MM.1S (cell line): Measurements from ENCODE around the gene RHEB.

Source experiments
- EZH2phosphoT487 ChIP-seq: fragments of 300-600 bp; sonication (generic); IDR thresholded peaks from 2 replicates; pipeline ENCODE4 v1.6.1; 2018; ENCODE audit warnings: antibody characterized with exemption, low read length
- TF ChIP-seq, protein P1 (sequence below): fragments of 300-600 bp; sonication (generic); IDR thresholded peaks from 2 replicates; pipeline ENCODE4 v1.5.1; 2016; ENCODE audit warnings: antibody characterized with exemption, low read length, mixed read lengths

GRCh38 chr7:151515276-151515565, 4.5 kb downstream of the RHEB start:
- TF ChIP-seq, protein P1, sequence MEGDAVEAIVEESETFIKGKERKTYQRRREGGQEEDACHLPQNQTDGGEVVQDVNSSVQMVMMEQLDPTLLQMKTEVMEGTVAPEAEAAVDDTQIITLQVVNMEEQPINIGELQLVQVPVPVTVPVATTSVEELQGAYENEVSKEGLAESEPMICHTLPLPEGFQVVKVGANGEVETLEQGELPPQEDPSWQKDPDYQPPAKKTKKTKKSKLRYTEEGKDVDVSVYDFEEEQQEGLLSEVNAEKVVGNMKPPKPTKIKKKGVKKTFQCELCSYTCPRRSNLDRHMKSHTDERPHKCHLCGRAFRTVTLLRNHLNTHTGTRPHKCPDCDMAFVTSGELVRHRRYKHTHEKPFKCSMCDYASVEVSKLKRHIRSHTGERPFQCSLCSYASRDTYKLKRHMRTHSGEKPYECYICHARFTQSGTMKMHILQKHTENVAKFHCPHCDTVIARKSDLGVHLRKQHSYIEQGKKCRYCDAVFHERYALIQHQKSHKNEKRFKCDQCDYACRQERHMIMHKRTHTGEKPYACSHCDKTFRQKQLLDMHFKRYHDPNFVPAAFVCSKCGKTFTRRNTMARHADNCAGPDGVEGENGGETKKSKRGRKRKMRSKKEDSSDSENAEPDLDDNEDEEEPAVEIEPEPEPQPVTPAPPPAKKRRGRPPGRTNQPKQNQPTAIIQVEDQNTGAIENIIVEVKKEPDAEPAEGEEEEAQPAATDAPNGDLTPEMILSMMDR = no peak
- no peak for TF ChIP-seq EZH2phosphoT487
